HFF-Myc (cell line): ENCODE measurements around the gene DPP9.

Experiments
- DNase-seq: peaks from one replicate; pipeline ENCODE4 v3.0.0-alpha.2; 2011; ENCODE audit warnings: low read depth; ENCODE audit errors: extremely low read depth
- H3K4me3 ChIP-seq: replicated peaks from 2 replicates; pipeline ENCODE4 v1.5.1; 2011; ENCODE audit warnings: low read depth, mild to moderate bottlenecking, control low read depth, low read length
- TF ChIP-seq, protein P1 (sequence below): IDR thresholded peaks from 2 replicates; pipeline ENCODE4 v1.5.1; 2012; ENCODE audit warnings: mild to moderate bottlenecking, low read depth, low read length, control low read depth; ENCODE audit errors: missing control alignments

Gene DPP9

DNA sequence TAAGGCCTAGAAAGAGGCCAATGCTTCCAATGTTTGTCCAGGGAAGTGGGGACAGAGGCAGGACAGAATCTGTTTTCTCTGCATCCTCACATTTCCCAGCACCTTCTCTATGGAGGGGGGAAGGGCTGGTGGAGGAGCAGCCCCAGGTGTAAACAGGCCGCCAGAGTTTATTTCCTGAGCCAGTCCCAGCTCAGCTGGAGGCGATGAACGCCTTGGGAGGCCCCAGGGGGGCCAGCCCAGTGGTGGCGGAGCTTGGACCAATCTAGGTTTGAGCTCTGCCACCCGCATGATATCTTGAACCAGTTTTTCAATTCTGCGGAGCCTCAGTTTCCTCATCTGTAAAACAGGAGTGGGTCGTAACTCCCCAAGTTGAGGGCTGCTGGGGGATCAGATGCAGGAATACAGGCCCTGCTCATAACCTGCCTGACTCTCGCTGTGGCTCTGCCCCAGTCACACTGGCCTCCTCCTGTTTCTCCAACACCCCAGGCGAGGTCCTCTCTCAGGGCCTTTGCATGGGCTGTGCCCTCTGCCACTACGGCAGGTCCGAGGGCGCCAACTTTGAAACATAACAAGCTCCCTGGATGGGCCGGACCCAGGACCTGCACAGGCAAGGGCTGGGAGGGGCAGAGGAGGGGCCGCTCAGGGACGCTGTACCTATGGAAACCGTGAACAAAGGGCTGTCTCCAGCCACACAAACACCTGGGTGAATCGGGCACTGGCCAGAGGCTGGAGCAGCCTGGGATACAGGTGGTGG is 83.2 kb downstream of the DPP9 start:
- H3K4me3 ChIP-seq, result peak overlapping the region; percentile 72
- TF ChIP-seq, protein P1, sequence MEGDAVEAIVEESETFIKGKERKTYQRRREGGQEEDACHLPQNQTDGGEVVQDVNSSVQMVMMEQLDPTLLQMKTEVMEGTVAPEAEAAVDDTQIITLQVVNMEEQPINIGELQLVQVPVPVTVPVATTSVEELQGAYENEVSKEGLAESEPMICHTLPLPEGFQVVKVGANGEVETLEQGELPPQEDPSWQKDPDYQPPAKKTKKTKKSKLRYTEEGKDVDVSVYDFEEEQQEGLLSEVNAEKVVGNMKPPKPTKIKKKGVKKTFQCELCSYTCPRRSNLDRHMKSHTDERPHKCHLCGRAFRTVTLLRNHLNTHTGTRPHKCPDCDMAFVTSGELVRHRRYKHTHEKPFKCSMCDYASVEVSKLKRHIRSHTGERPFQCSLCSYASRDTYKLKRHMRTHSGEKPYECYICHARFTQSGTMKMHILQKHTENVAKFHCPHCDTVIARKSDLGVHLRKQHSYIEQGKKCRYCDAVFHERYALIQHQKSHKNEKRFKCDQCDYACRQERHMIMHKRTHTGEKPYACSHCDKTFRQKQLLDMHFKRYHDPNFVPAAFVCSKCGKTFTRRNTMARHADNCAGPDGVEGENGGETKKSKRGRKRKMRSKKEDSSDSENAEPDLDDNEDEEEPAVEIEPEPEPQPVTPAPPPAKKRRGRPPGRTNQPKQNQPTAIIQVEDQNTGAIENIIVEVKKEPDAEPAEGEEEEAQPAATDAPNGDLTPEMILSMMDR, result no peak
- DNase-seq, result no peak

DNA sequence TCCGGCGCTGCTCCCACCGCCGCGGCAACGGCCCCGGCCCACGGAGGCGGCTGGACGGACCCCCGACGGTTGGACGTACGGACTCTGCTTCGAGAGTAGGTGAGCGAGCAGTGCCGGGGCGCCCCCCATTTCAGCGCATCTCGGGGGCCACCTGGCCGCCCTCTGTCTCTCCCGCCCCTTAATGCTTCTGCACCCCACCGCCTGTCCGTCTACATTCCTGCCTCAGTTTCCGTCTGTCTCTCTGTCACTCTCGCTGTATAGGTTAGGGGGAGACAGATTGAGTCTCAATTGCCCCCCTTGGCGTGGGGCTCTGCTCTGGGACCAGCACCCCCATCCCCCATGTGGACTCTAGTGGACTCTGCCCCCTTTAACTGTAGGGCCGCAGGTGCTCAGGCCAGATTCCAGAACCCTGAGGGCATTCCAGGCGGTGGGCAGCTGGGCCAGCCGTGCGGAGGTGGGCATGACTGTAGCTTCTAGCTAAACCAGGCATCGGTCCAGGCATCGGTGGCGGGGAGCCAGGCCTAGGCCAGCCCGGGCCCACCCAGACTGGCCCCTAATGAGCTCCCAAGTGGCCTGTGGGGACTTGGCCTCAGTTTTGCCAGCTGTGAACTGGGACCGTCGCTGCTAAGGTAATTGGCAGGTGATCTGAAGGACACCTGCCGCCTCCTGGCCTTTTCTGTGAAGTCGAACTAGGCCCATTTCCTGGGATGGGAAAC is 84.0 kb downstream of the DPP9 start:
- H3K4me3 ChIP-seq, result peak overlapping the region; percentile 72
- DNase-seq, result no peak
- TF ChIP-seq, protein P1, result no peak

DNA sequence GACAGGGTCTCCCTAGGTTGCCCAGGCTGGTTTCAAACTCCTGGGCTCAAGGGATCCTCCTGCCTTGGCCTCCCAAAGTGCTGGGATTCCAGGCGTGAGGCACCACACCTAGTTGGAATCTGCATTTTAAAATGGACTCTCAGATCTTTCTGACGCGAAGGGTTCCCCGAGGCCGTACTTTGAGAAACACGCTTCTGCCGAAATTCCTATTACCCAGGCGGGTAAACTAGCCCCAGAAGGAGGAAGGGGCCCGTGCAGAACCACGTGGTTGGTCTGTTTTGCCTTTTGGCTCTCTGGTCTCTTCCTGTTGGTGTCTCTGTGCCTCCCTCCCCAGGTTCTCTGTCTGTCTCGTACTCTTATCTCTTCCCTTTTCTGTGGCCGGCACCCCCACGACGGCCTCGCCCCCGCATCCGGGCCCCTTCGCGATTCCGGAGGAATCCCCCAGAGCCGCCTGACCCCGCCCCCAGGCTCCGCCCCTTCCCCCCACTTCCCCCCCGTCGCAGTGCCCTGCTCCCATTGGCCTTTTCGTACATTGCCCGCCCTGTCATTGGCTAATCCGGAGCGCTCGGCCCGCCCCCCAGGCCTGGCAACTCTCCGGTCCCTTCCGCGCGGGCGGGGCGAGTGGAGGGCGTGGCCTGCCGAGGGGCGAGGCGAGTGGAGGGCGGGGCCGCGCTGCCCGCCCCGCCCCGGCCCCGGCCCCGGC is 84.7 kb downstream of the DPP9 start, which contains the start of gene TNFAIP8L1:
TSS of gene TNFAIP8L1 (plus strand) at position 689 of the 703 bp plus-strand sequence. CDS start 12,354 bp downstream, outside the sequence.
- DNase-seq, result peak; percentile 74
- peak within 1 kb of the TSS; percentile 72 for H3K4me3 ChIP-seq
- TF ChIP-seq, protein P1, result no peak

DNA sequence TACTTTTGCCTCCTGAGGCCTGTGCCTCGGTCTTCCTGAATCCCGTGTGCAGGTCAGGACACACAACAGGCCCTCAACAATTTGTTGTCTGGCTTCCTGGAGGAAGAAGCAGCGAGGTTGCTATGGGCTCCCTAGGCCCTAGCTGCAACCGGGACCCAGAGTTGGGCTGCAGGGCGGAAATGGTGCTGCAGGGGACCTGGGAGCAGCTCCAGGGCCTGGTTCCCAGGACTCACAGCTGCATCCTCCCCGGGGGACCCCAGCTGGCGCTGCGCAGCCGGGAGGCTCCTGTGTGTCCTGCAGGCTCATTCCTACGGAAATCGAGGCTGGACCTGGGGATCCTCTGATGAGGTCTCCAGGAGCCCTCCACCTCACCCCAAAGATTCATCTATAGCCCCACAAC is 85.3 kb downstream of the DPP9 start:
- no peak for DNase-seq
- no peak overlapping the region for H3K4me3 ChIP-seq
- TF ChIP-seq, protein P1, result no peak

DNA sequence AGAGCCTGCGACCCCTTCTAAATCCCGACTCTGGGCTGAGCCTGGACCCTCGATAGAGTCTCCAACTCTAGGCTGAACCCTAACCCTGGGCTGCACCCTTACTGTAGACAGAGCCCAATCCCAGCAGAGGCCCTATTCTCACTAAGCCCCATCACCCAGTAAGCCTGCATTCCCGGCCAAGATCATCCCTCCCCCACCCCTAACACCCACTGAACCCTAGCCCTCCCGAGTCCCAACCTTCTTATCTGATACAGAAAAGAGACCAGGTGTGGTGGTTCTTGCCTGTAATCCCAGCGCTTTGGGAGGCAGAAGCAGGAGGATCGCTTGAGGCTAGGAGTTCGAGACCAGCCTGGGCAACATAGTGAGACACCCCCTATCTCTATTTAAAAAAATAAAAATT is 86.9 kb downstream of the DPP9 start:
- TF ChIP-seq, protein P1, result no peak
- DNase-seq, result no peak
- H3K4me3 ChIP-seq, result peak overlapping the region; percentile 32; the same call in 1 of the 2 replicates

DNA sequence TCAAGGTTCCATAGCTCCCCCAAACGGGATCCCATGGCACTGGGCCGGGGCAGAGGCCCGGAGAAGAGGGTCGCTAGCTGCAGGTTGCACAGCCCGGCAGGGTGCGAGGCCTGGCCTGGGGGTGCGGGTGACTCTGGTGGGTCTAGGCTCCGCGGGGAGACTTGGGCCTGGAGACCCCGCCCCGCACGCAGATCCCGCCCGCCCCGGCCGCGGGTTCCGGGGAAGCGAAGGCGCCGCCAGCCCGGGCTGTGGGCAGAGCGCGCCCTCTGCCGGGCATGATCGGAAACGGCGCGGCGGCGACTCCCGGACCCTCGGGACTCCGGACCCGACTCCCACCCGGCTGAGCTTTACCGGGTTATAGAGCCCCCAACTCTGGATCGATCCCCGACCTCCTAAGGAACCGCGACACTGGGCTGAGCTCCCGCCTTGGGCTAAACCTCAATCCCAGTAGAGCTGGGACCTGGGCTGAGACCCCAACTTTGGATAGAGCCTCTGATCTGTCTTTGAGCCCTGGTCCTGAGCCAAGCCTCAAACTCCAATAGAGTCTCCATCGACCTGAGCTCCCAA is 87.4 kb downstream of the DPP9 start:
- TF ChIP-seq, protein P1, result peak; percentile 90
- H3K4me3 ChIP-seq, result peak overlapping the region; percentile 32
- DNase-seq, result no peak
